DMS53 treated with DMSO at 0.1 percent for 48 hours (cell line): ENCODE data around the gene ALG6.
"Not testable (repeated sequence)": the region's sequence is repeated elsewhere in the genome, so short reads cannot be mapped to it uniquely, and the experiment has no call there.

Source experiments
- DNase-seq: peaks from one replicate; lab custom pipeline; 2025; ENCODE audit not compliant: unreplicated experiment; lab: John Stamatoyannopoulos, UW

The ALG6 gene

GRCh38 chr1:63328122-63328521 lies 39.3 kb upstream of the ALG6 start:
- no peak for DNase-seq

- no peak for DNase-seq
Measured at GRCh38 chr1:63328781-63329180, 38.6 kb upstream of the ALG6 start.

GRCh38 chr1:63329621-63330330 lies 37.7 kb upstream of the ALG6 start:
- DNase-seq: no peak

- no peak for DNase-seq
Measured at GRCh38 chr1:63330331-63330916, 37.0 kb upstream of the ALG6 start.

- no peak for DNase-seq
Measured at GRCh38 chr1:63342402-63342801, 25.0 kb upstream of the ALG6 start.

- DNase-seq: no peak
Measured at GRCh38 chr1:63343922-63344321, 23.5 kb upstream of the ALG6 start.

GRCh38 chr1:63350320-63350719 lies 17.1 kb upstream of the ALG6 start:
- DNase-seq: no peak

GRCh38 chr1:63352736-63353135 lies 14.7 kb upstream of the ALG6 start:
- DNase-seq: no peak

GRCh38 chr1:63356234-63356633 lies 11.2 kb upstream of the ALG6 start:
- not testable (repeated sequence) for DNase-seq

GRCh38 chr1:63359561-63359960 lies 7.9 kb upstream of the ALG6 start:
- no peak for DNase-seq

GRCh38 chr1:63362073-63362472 lies 5.4 kb upstream of the ALG6 start:
- no peak for DNase-seq

GRCh38 chr1:63362578-63362977 lies 4.8 kb upstream of the ALG6 start:
- DNase-seq: no peak

GRCh38 chr1:63363014-63363413 lies 4.4 kb upstream of the ALG6 start:
- no peak for DNase-seq

- no peak for DNase-seq
Measured at GRCh38 chr1:63366908-63367214, 566 bp upstream of the ALG6 start.

GRCh38 chr1:63368131-63368530 lies 704 bp downstream of the ALG6 start:
- peak; percentile 36 for DNase-seq

GRCh38 chr1:63379583-63379982 lies 12.2 kb downstream of the ALG6 start:
- DNase-seq: no peak

GRCh38 chr1:63381741-63382140 lies 14.3 kb downstream of the ALG6 start:
- no peak for DNase-seq

- no peak for DNase-seq
Measured at GRCh38 chr1:63401945-63402344, 34.5 kb downstream of the ALG6 start.

GRCh38 chr1:63403386-63403785 lies 36.0 kb downstream of the ALG6 start:
- DNase-seq: peak; percentile 76

GRCh38 chr1:63405021-63405420 lies 37.6 kb downstream of the ALG6 start:
- peak; percentile 75 for DNase-seq

- no peak for DNase-seq
Measured at GRCh38 chr1:63405987-63406386, 38.6 kb downstream of the ALG6 start.

- DNase-seq: no peak
Measured at GRCh38 chr1:63407002-63407401, 39.6 kb downstream of the ALG6 start.

GRCh38 chr1:63408331-63408730 lies 40.9 kb downstream of the ALG6 start:
- no peak for DNase-seq
